HL-60 (cell line): Measurements from ENCODE around the gene SRGAP2C.
"Not testable (repeated sequence)": the region's sequence is repeated elsewhere in the genome, so short reads cannot be mapped to it uniquely, and the experiment has no call there.

Experiments used
- CTCF ChIP-seq: IDR thresholded peaks from one replicate; pipeline ENCODE4 v1.5.1; 2011; ENCODE audit warnings: low read length, control low read depth, inconsistent platforms; ENCODE audit not compliant: insufficient read depth
- GABPA ChIP-seq: IDR thresholded peaks from 2 replicates; pipeline ENCODE4 v1.6.1; 2012; ENCODE audit warnings: low read depth
- POLR2AphosphoS5 ChIP-seq: IDR thresholded peaks from 2 replicates; pipeline ENCODE4 v1.6.1; 2012; ENCODE audit warnings: low read depth
- REST ChIP-seq: IDR thresholded peaks from 2 replicates; pipeline ENCODE4 v1.6.1; 2012; ENCODE audit warnings: low read depth; ENCODE audit not compliant: insufficient replicate concordance
- SPI1 ChIP-seq: IDR thresholded peaks from 2 replicates; pipeline ENCODE4 v1.6.1; 2012; ENCODE audit warnings: low read depth, mild to moderate bottlenecking, borderline replicate concordance

DNA sequence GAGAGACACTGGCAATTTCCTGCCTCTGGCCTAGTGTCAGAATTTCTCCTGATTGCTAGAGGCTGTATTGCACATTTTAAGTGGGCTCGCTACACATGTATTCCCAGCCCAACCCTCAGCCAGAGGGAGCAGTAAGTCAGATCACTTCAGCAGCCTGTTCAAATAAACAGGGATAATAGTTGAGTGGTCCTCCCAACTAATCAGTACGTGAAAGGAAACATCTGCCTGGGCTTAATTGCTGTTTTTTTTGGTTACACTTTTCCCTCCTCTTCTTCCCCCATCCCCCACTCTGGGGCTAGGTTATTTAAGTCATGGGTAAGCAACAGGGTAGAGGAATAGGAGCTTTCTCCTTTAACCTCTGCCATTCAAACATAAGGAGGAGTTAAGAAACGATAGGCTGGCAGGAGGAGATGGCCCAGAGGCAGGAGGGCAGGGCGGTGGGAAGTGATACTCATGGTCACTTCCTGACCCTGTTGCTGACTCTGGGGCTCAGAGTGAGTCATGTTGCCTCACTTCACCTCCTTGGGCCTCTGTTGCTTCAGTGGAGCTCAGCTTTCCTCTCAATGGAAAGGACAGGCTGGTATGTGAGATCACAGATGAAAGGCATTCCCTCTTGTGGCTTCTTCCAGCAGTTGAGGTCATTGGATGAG lies 177.6 kb downstream of the SRGAP2C start:
- not testable (repeated sequence) for TF ChIP-seq CTCF, POLR2AphosphoS5, REST, GABPA, SPI1
